8988T (cell line): Measurements from ENCODE around the gene ABTB1.

ENCODE experiments used
- DNase-seq: peaks from one replicate; pipeline ENCODE4 v3.0.0; 2011

The ABTB1 gene

GRCh38 chr3:127672429-127673190, at the start of gene ABTB1:
Gene ABTB1, plus strand, starts transcription at chr3:127672952. Its CDS starts 74 bp downstream, at chr3:127673026.
- DNase-seq, result peak; percentile 88

- DNase-seq, result no peak
Observed at GRCh38 chr3:127624063-127624462, 48.7 kb upstream of the ABTB1 start.

- DNase-seq, result no peak
Observed at GRCh38 chr3:127625821-127626220, 46.9 kb upstream of the ABTB1 start.

DNA sequence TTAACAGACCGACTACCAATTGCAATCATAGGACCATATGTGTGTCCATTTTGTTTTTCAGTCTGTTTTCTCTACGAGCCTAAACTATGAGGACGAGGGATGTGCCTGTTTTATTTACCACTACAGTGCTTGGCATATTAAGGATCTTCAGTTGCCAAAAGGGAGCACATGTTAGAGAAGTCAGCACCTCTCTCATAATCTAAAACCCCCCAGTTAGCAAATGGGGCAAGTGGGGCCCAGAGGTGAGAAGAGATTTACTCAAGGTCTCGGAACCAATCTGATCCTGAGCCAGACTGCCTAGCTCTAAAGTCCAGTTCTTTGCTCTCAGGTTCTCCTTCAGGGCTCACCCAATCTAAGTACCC, 44.3 kb upstream of the ABTB1 start:
- DNase-seq, result no peak

GRCh38 chr3:127628788-127629466, 43.8 kb upstream of the ABTB1 start, which contains the start of gene PODXL2:
Gene PODXL2, plus strand, starts transcription at chr3:127629185. Its CDS starts 35 bp downstream, at chr3:127629220.
- peak; percentile 70 for DNase-seq

DNA sequence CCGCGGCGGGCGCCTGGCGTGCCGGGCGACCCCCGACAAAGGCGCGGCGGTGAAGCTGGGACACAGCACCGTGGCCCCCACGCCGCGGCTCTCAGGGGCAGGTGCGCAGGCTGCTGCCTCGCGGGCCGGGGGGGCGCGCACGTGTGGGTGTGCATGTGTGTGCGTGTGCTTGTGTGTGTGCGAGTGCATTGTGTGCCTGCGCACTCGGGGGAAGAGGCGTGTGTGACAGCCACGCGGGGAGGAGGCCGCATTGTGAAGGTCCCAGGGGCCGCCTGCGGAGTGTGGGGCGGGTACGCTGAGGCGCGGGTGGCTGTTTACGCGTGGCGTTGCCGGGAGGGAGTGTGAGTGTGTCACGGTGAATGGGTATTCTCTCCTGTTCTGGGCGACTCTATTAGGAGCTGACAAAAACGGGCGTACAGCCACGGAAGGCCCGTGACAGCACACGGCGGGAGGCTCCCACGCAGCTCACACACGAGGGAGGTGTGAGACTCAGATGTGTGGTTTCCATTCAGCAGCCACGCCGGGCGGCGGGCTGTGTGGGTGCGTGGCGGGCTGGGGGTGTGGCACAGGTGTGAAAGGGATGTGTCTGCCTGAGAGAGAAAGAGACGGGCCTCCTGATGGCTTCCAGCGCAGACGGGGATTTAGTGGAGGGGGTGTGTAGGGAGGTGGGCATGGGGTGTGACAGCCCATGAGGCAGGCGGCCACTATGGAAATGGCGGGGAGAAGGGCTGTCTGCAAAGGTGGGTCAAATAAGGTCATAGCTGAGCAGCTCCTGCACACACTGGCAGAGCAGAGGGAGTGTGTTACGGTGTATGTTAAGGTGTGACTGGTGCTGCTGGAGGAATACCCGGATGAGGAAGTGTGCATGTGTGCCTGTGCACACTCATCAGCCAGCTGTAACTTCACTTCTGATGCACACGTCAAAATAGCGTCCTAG, 43.0 kb upstream of the ABTB1 start:
- DNase-seq, result no peak

GRCh38 chr3:127630811-127631714, 41.7 kb upstream of the ABTB1 start:
- DNase-seq, result no peak

GRCh38 chr3:127632035-127632820, 40.5 kb upstream of the ABTB1 start:
- no peak for DNase-seq

GRCh38 chr3:127634653-127635052, 38.1 kb upstream of the ABTB1 start:
- DNase-seq, result no peak

- DNase-seq, result no peak
Observed at GRCh38 chr3:127637546-127637945, 35.2 kb upstream of the ABTB1 start.

DNA sequence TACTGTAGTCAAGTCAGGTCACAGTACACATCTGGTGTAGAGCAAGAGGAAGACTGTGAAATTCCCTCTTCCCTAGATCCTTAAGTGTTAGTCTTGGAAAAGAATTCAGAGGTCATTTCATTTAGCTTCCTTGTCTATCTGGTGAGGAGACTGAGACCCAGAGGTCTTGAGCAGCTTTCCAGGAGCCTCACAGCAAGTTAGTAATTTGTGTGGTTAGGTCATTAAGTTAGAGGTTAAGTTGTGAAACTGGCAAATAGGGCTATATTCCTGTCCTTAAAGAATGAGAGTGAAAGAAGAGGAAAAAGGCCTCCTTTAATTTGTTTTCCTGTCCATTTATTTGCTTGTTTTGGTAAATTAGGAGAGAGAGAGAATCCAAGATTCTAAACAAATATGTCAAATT, 34.8 kb upstream of the ABTB1 start:
- DNase-seq, result no peak

GRCh38 chr3:127639173-127640041, 33.3 kb upstream of the ABTB1 start:
- no peak for DNase-seq

DNA sequence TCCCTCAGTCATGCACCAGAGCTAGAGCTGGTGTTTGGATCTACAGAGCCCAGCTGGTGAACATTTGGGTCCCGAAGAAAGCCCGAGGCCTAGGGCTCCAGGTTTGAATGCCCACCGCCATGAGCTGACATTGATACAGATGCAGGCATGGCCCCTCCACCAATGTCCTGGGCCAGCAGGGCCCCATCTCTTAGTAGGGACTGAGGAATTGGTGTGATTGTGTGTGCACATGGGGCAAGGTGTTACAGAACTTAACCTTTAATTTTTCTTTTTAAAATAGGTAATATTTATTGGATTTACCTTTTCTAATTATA, 32.8 kb upstream of the ABTB1 start:
- no peak for DNase-seq

GRCh38 chr3:127644641-127645370, 27.9 kb upstream of the ABTB1 start:
- DNase-seq, result no peak

GRCh38 chr3:127645371-127646015, 27.3 kb upstream of the ABTB1 start:
- DNase-seq, result no peak

GRCh38 chr3:127646501-127647046, 26.2 kb upstream of the ABTB1 start:
- no peak for DNase-seq

DNA sequence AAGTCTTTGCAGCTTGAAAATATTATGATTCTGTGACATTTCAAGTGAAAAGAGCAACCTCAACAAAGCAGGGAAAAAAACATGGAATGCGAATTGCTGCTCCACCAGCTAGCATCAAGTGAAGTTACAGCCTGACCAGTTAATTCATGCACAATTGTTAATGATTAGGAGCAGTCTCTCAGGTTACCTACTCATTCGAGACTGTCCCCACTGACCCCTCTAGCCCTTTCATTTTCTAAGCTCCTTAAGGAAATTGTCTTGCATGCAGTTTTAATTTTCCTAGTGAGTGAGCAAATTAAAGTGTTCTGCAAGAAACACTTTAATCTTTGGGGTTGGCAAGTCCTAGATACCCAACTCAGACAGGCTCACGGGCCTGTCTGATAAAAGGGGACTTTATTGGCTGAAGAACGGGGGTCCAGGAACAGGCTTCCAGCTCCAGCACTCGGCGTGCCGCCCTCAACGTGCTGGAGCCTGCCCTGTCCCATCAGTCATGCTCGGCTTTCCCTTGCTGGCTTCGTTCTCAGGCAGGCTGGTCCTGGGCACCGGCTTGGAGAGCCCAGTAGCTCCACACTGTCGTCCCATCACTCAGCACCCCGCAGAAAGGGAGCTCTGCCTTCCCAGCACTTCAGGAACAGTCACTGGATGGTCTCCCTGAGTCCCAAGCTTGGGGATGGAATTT, 25.4 kb upstream of the ABTB1 start:
- no peak for DNase-seq

DNA sequence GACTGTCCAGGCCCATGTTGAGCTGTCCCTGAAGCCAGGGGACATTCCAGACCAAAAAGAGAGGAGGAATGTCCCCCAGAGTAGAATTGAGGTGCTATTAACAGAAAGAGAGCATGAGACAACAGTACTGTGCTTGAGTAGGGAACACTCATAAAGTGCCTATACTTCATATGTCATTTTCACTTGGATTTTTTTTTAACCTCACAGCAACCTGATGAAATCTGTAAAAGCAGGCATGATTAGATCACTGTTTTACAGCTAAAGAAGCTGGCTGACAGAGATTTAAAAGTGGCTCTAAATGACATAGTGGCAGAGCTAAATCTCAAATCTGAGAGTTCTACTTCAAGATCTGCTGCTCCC, 24.9 kb upstream of the ABTB1 start:
- no peak for DNase-seq
